ENCODE data around the gene ST7. TPM values are rescaled to one million over a fixed set of nuclear protein-coding genes. Genes with fewer than 3 reads are reported as not detected.

The ST7 gene
- total and polyA plus RNA-seq, 2 donors (not counting 3 experiments of a cell fraction or from before 2014, with no cell fraction given): 18.6 to 24.9 TPM

- Histone ChIP-seq H3K27ac (ENCODE audit: insufficient read depth, low read depth, low read length) (no peak overlapping the region), H3K4me2 (ENCODE audit: insufficient read depth, low read length) (no peak overlapping the region), H3K4me1 (ENCODE audit: control insufficient read depth, extremely low read depth, insufficient read depth, low read length) (peaks cover 4% of the 10 kb centered on the region), H3K9me3 (replicated peaks; ENCODE audit: control insufficient read depth, insufficient read depth, low read length) (no peaks in the 10 kb centered on the region), H3K27me3 (ENCODE audit: control insufficient read depth in 2 of 2, insufficient read depth in 2 of 2, low read length in 2 of 2) (no peaks in the 10 kb centered on the region), H3K36me3 (ENCODE audit: control insufficient read depth in 2 of 2, extremely low read depth in 1 of 2, insufficient read depth in 2 of 2, low read length in 2 of 2) (no peaks in the 10 kb centered on the region), H3K9me1 (replicated peaks; ENCODE audit: control insufficient read depth, extremely low read depth, insufficient read depth, low read length) (no peaks in the 10 kb centered on the region), H4K20me1 (replicated peaks; ENCODE audit: control insufficient read depth, extremely low read depth, insufficient read depth, low read length) (no peaks in the 10 kb centered on the region), H3K9ac (replicated peaks; ENCODE audit: extremely low read depth, insufficient read depth, low read length) (no peak overlapping the region), H3K79me2 (ENCODE audit: control insufficient read depth, insufficient read depth, low read length) (no peaks in the 10 kb centered on the region), H3K4me3 (replicated peaks in 1 of 3; ENCODE audit: insufficient read depth in 1 of 3, low read depth in 1 of 3, low read length in 3 of 3) (no peak overlapping the region), H2AFZ (ENCODE audit: low read depth, low read length) (no peak overlapping the region)
- DNase-seq (ENCODE audit: low read depth, low spot score): no peak
- POLR2A ChIA-PET: no interaction called here
- dilution Hi-C loops (cut with MboI; ENCODE audit: extremely low pct_ligation_motif_present, low sequenced_read_pairs): no loop called here
- intact Hi-C loops (cut with micrococcal nuclease): no loop called here
- FAIRE-seq: no peak
- CTCF ChIA-PET: interaction anchor here (1.0 kb wide), 1 partner anchor 81 kb away, joined by 3 read pairs; no protein-coding TSS in a partner anchor
- no TSS peak for BruUV-seq (replicated peaks)
- no peak for TF ChIP-seq FOS (IDR thresholded peaks at IDR 0.05; ENCODE audit: borderline replicate concordance, insufficient read depth, low read length)
- TF ChIP-seq EZH2 (IDR thresholded peaks at IDR 0.05; ENCODE audit: borderline replicate concordance, low read depth, low read length, severe bottlenecking): no peak
- no peak for TF ChIP-seq GATA2 (IDR thresholded peaks at IDR 0.05; ENCODE audit: insufficient read depth, insufficient read length, low read depth, low read length)
- TF ChIP-seq MAX (IDR thresholded peaks at IDR 0.05; ENCODE audit: insufficient read depth, insufficient read length): no peak
- no peak for TF ChIP-seq MYC (IDR thresholded peaks at IDR 0.05; ENCODE audit: low read depth, low read length)
- TF ChIP-seq POLR2A (IDR thresholded peaks at IDR 0.05; ENCODE audit: low read depth, low read length): no peak
- no peak for TF ChIP-seq POLR2AphosphoS5 (IDR thresholded peaks at IDR 0.05; ENCODE audit: insufficient read depth, low read depth, low read length)
Measured at GRCh38 chr7:117208257-117208656, 255.0 kb downstream of the ST7 start.

- Histone ChIP-seq H3K27ac (ENCODE audit: insufficient read depth, low read depth, low read length) (no peak overlapping the region), H3K27me3 (ENCODE audit: control insufficient read depth in 2 of 2, insufficient read depth in 2 of 2, low read length in 2 of 2) (no peaks in the 10 kb centered on the region), H3K4me2 (ENCODE audit: insufficient read depth, low read length) (no peak overlapping the region), H3K4me1 (ENCODE audit: control insufficient read depth, extremely low read depth, insufficient read depth, low read length) (peaks cover 4% of the 10 kb centered on the region), H3K9me3 (replicated peaks; ENCODE audit: control insufficient read depth, insufficient read depth, low read length) (no peaks in the 10 kb centered on the region), H4K20me1 (replicated peaks; ENCODE audit: control insufficient read depth, extremely low read depth, insufficient read depth, low read length) (no peaks in the 10 kb centered on the region), H3K9me1 (replicated peaks; ENCODE audit: control insufficient read depth, extremely low read depth, insufficient read depth, low read length) (no peaks in the 10 kb centered on the region), H2AFZ (ENCODE audit: low read depth, low read length) (no peak overlapping the region), H3K36me3 (ENCODE audit: control insufficient read depth in 2 of 2, extremely low read depth in 1 of 2, insufficient read depth in 2 of 2, low read length in 2 of 2) (no peaks in the 10 kb centered on the region), H3K9ac (replicated peaks; ENCODE audit: extremely low read depth, insufficient read depth, low read length) (no peak overlapping the region), H3K4me3 (replicated peaks in 1 of 3; ENCODE audit: insufficient read depth in 1 of 3, low read depth in 1 of 3, low read length in 3 of 3) (no peak overlapping the region), H3K79me2 (ENCODE audit: control insufficient read depth, insufficient read depth, low read length) (no peaks in the 10 kb centered on the region)
- TF ChIP-seq CTCF (IDR thresholded peaks at IDR 0.05; ENCODE audit: extremely low read depth in 1 of 2, insufficient read depth in 1 of 2, low read depth in 1 of 2, low read length in 2 of 2) (no peak), POLR2AphosphoS5 (IDR thresholded peaks at IDR 0.05; ENCODE audit: insufficient read depth, low read depth, low read length) (no peak), MYC (IDR thresholded peaks at IDR 0.05; ENCODE audit: low read depth, low read length) (no peak), GATA2 (IDR thresholded peaks at IDR 0.05; ENCODE audit: insufficient read depth, insufficient read length, low read depth, low read length) (no peak), JUN (IDR thresholded peaks at IDR 0.05; ENCODE audit: borderline replicate concordance, insufficient read depth, insufficient read length, low read depth) (no peak), MAX (IDR thresholded peaks at IDR 0.05; ENCODE audit: insufficient read depth, insufficient read length) (no peak), EZH2 (IDR thresholded peaks at IDR 0.05; ENCODE audit: borderline replicate concordance, low read depth, low read length, severe bottlenecking) (no peak), FOS (IDR thresholded peaks at IDR 0.05; ENCODE audit: borderline replicate concordance, insufficient read depth, low read length) (no peak), POLR2A (IDR thresholded peaks at IDR 0.05; ENCODE audit: low read depth, low read length) (no peak)
- DNase-seq (ENCODE audit: low read depth, low spot score) (no peak), FAIRE-seq (no peak)
- dilution Hi-C loops (cut with MboI; ENCODE audit: extremely low pct_ligation_motif_present, low sequenced_read_pairs) (no loop called here), intact Hi-C loops (cut with micrococcal nuclease) (loop anchor here (5.0 kb wide), 1 partner anchor 507 kb away; no protein-coding TSS in a partner anchor)
- POLR2A ChIA-PET: no interaction called here
- BruUV-seq (replicated peaks): no TSS peak
- CTCF ChIA-PET: interaction anchor here (0.8 kb wide), 1 partner anchor 9 kb away, joined by 3 read pairs; no protein-coding TSS in a partner anchor
Measured at GRCh38 chr7:117210397-117210796, 257.1 kb downstream of the ST7 start.

Data from endothelial cell of umbilical vein (primary cell).